Measurements from ENCODE around the gene ZC3H12A. TPM values are rescaled to one million over a fixed set of nuclear protein-coding genes. Genes with fewer than 3 reads are reported as not detected.

Gene ZC3H12A
- total RNA-seq, 1 experiment from 2014 or later, result 6.7 TPM

DNA sequence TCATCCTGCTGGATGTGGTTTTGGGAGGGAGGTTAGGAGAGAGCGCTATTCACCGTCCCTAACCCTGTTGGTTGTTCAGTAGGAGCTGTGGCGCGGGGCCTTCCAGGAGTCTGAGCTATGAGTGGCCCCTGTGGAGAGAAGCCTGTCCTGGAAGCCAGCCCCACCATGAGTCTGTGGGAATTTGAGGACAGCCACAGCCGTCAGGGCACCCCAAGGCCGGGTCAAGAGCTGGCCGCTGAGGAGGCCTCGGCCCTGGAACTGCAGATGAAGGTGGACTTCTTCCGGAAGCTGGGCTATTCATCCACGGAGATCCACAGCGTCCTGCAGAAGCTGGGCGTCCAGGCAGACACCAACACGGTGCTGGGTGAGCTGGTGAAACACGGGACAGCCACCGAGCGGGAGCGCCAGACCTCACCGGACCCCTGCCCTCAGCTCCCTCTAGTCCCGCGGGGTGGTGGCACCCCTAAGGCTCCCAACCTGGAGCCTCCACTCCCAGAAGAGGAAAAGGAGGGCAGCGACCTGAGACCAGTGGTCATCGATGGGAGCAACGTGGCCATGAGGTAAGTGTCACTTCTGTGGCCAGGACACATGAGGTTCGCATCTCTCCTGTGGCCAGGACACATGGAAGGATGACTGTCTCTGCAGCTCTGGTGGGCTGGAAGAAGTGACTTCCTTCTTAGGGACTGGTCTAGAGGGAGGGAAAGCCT is 1.2 kb downstream of the ZC3H12A start:
- TF ChIP-seq, protein P1, sequence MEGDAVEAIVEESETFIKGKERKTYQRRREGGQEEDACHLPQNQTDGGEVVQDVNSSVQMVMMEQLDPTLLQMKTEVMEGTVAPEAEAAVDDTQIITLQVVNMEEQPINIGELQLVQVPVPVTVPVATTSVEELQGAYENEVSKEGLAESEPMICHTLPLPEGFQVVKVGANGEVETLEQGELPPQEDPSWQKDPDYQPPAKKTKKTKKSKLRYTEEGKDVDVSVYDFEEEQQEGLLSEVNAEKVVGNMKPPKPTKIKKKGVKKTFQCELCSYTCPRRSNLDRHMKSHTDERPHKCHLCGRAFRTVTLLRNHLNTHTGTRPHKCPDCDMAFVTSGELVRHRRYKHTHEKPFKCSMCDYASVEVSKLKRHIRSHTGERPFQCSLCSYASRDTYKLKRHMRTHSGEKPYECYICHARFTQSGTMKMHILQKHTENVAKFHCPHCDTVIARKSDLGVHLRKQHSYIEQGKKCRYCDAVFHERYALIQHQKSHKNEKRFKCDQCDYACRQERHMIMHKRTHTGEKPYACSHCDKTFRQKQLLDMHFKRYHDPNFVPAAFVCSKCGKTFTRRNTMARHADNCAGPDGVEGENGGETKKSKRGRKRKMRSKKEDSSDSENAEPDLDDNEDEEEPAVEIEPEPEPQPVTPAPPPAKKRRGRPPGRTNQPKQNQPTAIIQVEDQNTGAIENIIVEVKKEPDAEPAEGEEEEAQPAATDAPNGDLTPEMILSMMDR (conservative IDR thresholded peaks at IDR 0.05), result no peak
- Histone ChIP-seq H3K79me2 (ENCODE audit: insufficient read depth, low read length) (peaks cover 3% of the 10 kb centered on the region; the same call in 1 of the 2 replicates), H3K9me3 (ENCODE audit: control insufficient read depth, low read depth, low read length) (no peaks in the 10 kb centered on the region), H3T11ph (ENCODE audit: low read length) (no peak overlapping the region), H4K5ac (ENCODE audit: insufficient read length, low read depth, low read length) (no peak overlapping the region), H2AFZ (ENCODE audit: low read length) (no peak overlapping the region), H3K79me1 (ENCODE audit: insufficient read depth, low read depth, low read length, poor library complexity, severe bottlenecking) (no peaks in the 10 kb centered on the region), H3K9ac (ENCODE audit: extremely low read depth, insufficient read length, low read length) (no peak overlapping the region), H3K18ac (ENCODE audit: insufficient read length, low read depth, low read length) (no peak overlapping the region), H4K91ac (ENCODE audit: insufficient read length, low read depth, low read length) (no peak overlapping the region), H3K23ac (ENCODE audit: insufficient read length, low read depth, low read length) (no peak overlapping the region), H3K4me1 (ENCODE audit: insufficient read depth, low read length) (peaks cover 17% of the 10 kb centered on the region; the same call in 1 of the 2 replicates), H3K14ac (ENCODE audit: insufficient read depth, low read length) (no peak overlapping the region), H2BK12ac (ENCODE audit: insufficient read length, low read depth, low read length) (no peak overlapping the region), H3K27me3 (ENCODE audit: insufficient read depth, low read length) (peaks cover 4% of the 10 kb centered on the region; the same call in 1 of the 2 replicates), H2BK120ac (ENCODE audit: low read depth, low read length, poor library complexity, severe bottlenecking) (no peak overlapping the region), H3K4ac (ENCODE audit: low read depth, low read length) (no peak overlapping the region), H3K4me2 (ENCODE audit: insufficient read depth, insufficient read length, low read length) (peak overlapping the region; percentile 84), H2BK15ac (ENCODE audit: low read depth, low read length) (no peak overlapping the region), H2BK20ac (ENCODE audit: low read depth, low read length, poor library complexity, severe bottlenecking) (no peak overlapping the region), H4K20me1 (ENCODE audit: control insufficient read depth, insufficient read depth, insufficient read length) (no peaks in the 10 kb centered on the region), H3K56ac (ENCODE audit: insufficient read length, low read depth, low read length) (no peak overlapping the region), H2BK5ac (ENCODE audit: insufficient read length, low read length) (no peak overlapping the region), H3K27ac (ENCODE audit: insufficient read length, low read depth, low read length) (no peak overlapping the region), H4K8ac (replicated peaks; ENCODE audit: insufficient read length, low read depth, low read length) (no peak overlapping the region), H2AK5ac (ENCODE audit: insufficient read length, low read length) (no peak overlapping the region), H3K23me2 (ENCODE audit: insufficient read length, low read depth, low read length, poor library complexity, severe bottlenecking) (peaks cover 13% of the 10 kb centered on the region)
- peaks cover 48 to 62% of the 10 kb centered on the region in 2 experiments for H3K4me1 Mint-ChIP-seq
- peaks cover 18% of the 10 kb centered on the region for H3K27me3 Mint-ChIP-seq (ENCODE audit: low read depth)
- no CpG with 5 or more reads among the region's 24 CpGs for WGBS (ENCODE audit: extremely low coverage, insufficient read length, low lambda C conversion rate)
- H3K9me3 Mint-ChIP-seq, result no peaks in the 10 kb centered on the region
- peak overlapping the region; percentile 71 to 82 for H3K4me3 Mint-ChIP-seq
- H3K27ac Mint-ChIP-seq, result peak overlapping the region in 1 of 3 experiments; percentile 62; a peak in 1 of 7 replicates
- no peak for DNase-seq
- peaks cover 9 to 18% (median 12%) of the 10 kb centered on the region in 3 experiments; a peak in 5 of 7 replicates for H3K36me3 Mint-ChIP-seq (ENCODE audit: insufficient read depth in 1 of 3, low read depth in 3 of 3)

Data from H9 (cell line).